Measurements from ENCODE around the gene LASP1. TPM values are rescaled to one million over a fixed set of nuclear protein-coding genes. Genes with fewer than 3 reads are reported as not detected.

Gene LASP1
- total and polyA plus RNA-seq, 2 of the 8 experiments (the other 6 are each of a cell fraction or from before 2014, with no cell fraction given): 114 to 180 TPM

GRCh38 chr17:38888842-38889241 is 19.0 kb downstream of the LASP1 start:
- Histone ChIP-seq H2BK120ac (replicated peaks; ENCODE audit: low read depth, low read length) (no peak overlapping the region), H3K36me3 (ENCODE audit: control insufficient read depth in 2 of 4, insufficient read depth in 4 of 4, low read length in 3 of 4) (peaks cover 0 to 18% (median 12%) of the 10 kb centered on the region in 4 experiments; a peak in 7 of 8 replicates), H3K79me2 (ENCODE audit: control insufficient read depth in 1 of 2, insufficient read depth in 2 of 2, low read length in 2 of 2) (peaks cover 0 to 43% of the 10 kb centered on the region in 2 experiments; a peak in 2 of 4 replicates), H2BK15ac (ENCODE audit: low read length) (no peak overlapping the region), H3K9ac (replicated peaks in 1 of 4; ENCODE audit: extremely low read depth in 1 of 4, low read depth in 3 of 4, low read length in 3 of 4) (no peak overlapping the region), H2BK5ac (ENCODE audit: low read depth, low read length) (no peak overlapping the region), H3K23ac (ENCODE audit: insufficient read length) (no peak overlapping the region), H4K5ac (ENCODE audit: insufficient read length, low read depth, low read length) (no peak overlapping the region), H2BK12ac (ENCODE audit: low read depth, low read length) (no peak overlapping the region), H2AK5ac (ENCODE audit: low read depth, low read length) (no peak overlapping the region), H3K4me3 (ENCODE audit: extremely low read depth in 1 of 4, insufficient read depth in 2 of 4, low read depth in 3 of 4, low read length in 4 of 4) (no peak overlapping the region), H3K27me3 (replicated peaks in 1 of 4; ENCODE audit: control insufficient read depth in 3 of 4, extremely low read depth in 1 of 4, insufficient read depth in 3 of 4, low read length in 3 of 4) (no peaks in the 10 kb centered on the region), H4K20me1 (replicated peaks in 1 of 2; ENCODE audit: control insufficient read depth in 1 of 2, insufficient read depth in 2 of 2, low read length in 2 of 2) (peaks cover 7 to 18% of the 10 kb centered on the region in 2 experiments), H3K4ac (replicated peaks; ENCODE audit: insufficient read length, low read depth, low read length) (no peak overlapping the region), H3K14ac (ENCODE audit: insufficient read length) (no peak overlapping the region), H3K18ac (ENCODE audit: extremely low read depth, low read length) (no peak overlapping the region), H4K91ac (replicated peaks; ENCODE audit: insufficient read length, low read length) (no peak overlapping the region), H2AFZ (ENCODE audit: low read length) (no peak overlapping the region), H3K4me2 (ENCODE audit: insufficient read depth in 1 of 2, low read depth in 2 of 2, low read length in 2 of 2) (no peak overlapping the region), H2BK20ac (ENCODE audit: low read length) (no peak overlapping the region), H3K56ac (replicated peaks; ENCODE audit: insufficient read length, low read depth, low read length) (no peak overlapping the region), H3K27ac (ENCODE audit: low read depth, low read length) (no peak overlapping the region), H4K8ac (ENCODE audit: extremely low read depth, insufficient read depth, low read length) (no peak overlapping the region), H3K9me3 (ENCODE audit: insufficient read depth in 2 of 2, low read depth in 1 of 2, low read length in 1 of 2) (no peaks in the 10 kb centered on the region), H3K23me2 (ENCODE audit: low read depth, low read length) (no peaks in the 10 kb centered on the region), H3K79me1 (ENCODE audit: low read depth, low read length) (peaks cover 14% of the 10 kb centered on the region), H3K4me1 (replicated peaks in 1 of 4; ENCODE audit: control insufficient read depth in 3 of 4, insufficient read depth in 4 of 4, low read length in 3 of 4) (peaks cover 12 to 25% (median 19%) of the 10 kb centered on the region in 4 experiments)
- FAIRE-seq: no peak
- ChIA-PET POLR2A (ENCODE audit: partially characterized antibody) (interaction anchor here (1.2 to 12.6 kb wide), 4 partner anchors 13 to 35 kb away, joined by 3 to 143 read pairs (median 4); partner anchors contain the start of gene LASP1), CTCF (ENCODE audit: partially characterized antibody) (interaction anchor here (0.9 to 1.1 kb wide), 3 partner anchors 12 to 19 kb away, joined by 3 read pairs; partner anchors contain the start of gene LASP1)
- WGBS, 2 experiments (ENCODE audit: extremely low coverage in 1 of 2, insufficient coverage in 1 of 2, insufficient read length in 1 of 2, insufficient replicate concordance in 2 of 2, low coverage in 1 of 2, low lambda C conversion rate in 2 of 2, missing lambda C conversion rate in 1 of 2): 92% methylated on average over 9 of the region's 9 CpGs; no CpG with 5 or more reads in 1 of the 2 experiments
- TF ChIP-seq, protein P1, sequence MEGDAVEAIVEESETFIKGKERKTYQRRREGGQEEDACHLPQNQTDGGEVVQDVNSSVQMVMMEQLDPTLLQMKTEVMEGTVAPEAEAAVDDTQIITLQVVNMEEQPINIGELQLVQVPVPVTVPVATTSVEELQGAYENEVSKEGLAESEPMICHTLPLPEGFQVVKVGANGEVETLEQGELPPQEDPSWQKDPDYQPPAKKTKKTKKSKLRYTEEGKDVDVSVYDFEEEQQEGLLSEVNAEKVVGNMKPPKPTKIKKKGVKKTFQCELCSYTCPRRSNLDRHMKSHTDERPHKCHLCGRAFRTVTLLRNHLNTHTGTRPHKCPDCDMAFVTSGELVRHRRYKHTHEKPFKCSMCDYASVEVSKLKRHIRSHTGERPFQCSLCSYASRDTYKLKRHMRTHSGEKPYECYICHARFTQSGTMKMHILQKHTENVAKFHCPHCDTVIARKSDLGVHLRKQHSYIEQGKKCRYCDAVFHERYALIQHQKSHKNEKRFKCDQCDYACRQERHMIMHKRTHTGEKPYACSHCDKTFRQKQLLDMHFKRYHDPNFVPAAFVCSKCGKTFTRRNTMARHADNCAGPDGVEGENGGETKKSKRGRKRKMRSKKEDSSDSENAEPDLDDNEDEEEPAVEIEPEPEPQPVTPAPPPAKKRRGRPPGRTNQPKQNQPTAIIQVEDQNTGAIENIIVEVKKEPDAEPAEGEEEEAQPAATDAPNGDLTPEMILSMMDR (IDR thresholded peaks at IDR 0.05; ENCODE audit: control extremely low read depth in 1 of 3, insufficient read depth in 1 of 3, low read depth in 1 of 3, low read length in 3 of 3): no peak
- TF ChIP-seq KDM4A (IDR thresholded peaks at IDR 0.05; ENCODE audit: low read depth, low read length, severe bottlenecking): no peak
- no peak for TF ChIP-seq HDAC2 (IDR thresholded peaks at IDR 0.05; ENCODE audit: borderline replicate concordance in 1 of 2, low read depth in 2 of 2, low read length in 2 of 2)
- no peak for TF ChIP-seq POLR2AphosphoS5 (IDR thresholded peaks at IDR 0.05; ENCODE audit: low read depth, low read length)
- TF ChIP-seq ZNF274 (IDR thresholded peaks at IDR 0.05; ENCODE audit: borderline replicate concordance, extremely low read depth, low read length): no peak
- no peak for TF ChIP-seq MAFK (IDR thresholded peaks at IDR 0.05; ENCODE audit: low read depth, low read length)
- no peak for TF ChIP-seq CREB1 (IDR thresholded peaks at IDR 0.05)
- no peak for DNase-seq (ENCODE audit: low read depth in 1 of 2, low spot score in 2 of 2)

All from H1 (cell line).